GM12891 (cell line): ENCODE measurements around the gene IL1RN.

ENCODE experiments used
- PAX5 ChIP-seq: IDR thresholded peaks from 2 replicates; pipeline ENCODE4 v1.6.1; 2011; ENCODE audit warnings: low read length, moderate library complexity, mild to moderate bottlenecking; ENCODE audit not compliant: insufficient read depth, severe bottlenecking
- POLR2A ChIP-seq: IDR thresholded peaks from 2 replicates; pipeline ENCODE4 v1.6.1; 2011; ENCODE audit warnings: low read depth, low read length, control low read depth
- POLR2AphosphoS5 ChIP-seq: IDR thresholded peaks from 2 replicates; pipeline ENCODE4 v1.6.1; 2011; ENCODE audit warnings: low read depth, low read length, control low read depth
- TAF1 ChIP-seq: IDR thresholded peaks from 2 replicates; pipeline ENCODE4 v1.6.1; 2011; ENCODE audit warnings: low read depth, low read length, control low read depth

- TF ChIP-seq PAX5 (no peak), POLR2A (no peak), TAF1 (no peak), POLR2AphosphoS5 (no peak)
These were observed 52.9 kb downstream of the IL1RN start for GRCh38 chr2:113180131-113180946.
